GM18507 (cell line): ENCODE results near the gene PLXNA2.

ENCODE experiments used
- DNase-seq: peaks from one replicate; pipeline ENCODE4 v3.0.0; 2011; ENCODE audit warnings: low read depth; ENCODE audit not compliant: insufficient read length; ENCODE audit errors: extremely low spot score
- FAIRE-seq: peaks from 2 replicates; lab custom pipeline; 2011; peaks lifted over from hg19 to GRCh38; lab: Jason Lieb, UNC

The PLXNA2 gene

DNA sequence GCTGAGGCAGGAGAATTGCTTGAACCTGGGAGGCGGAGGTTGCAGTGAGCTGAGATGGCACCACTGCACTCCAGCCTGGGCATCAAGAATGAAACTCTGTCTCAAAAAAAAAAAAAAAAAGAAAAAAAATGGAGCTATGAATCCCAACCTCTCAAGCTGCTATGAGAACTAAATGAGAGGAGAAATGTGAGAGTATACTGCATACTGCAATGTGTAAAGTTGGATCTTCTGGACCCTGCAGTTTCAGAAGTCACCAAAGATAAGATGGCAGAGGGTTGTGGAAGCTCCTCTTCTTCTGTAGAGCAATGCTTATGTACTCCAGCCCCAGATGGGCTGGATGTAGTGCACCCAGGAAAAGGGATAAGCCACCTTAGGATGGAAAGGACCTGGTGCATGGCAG, 55.6 kb downstream of the PLXNA2 start:
- no peak for DNase-seq
- no peak for FAIRE-seq

DNA sequence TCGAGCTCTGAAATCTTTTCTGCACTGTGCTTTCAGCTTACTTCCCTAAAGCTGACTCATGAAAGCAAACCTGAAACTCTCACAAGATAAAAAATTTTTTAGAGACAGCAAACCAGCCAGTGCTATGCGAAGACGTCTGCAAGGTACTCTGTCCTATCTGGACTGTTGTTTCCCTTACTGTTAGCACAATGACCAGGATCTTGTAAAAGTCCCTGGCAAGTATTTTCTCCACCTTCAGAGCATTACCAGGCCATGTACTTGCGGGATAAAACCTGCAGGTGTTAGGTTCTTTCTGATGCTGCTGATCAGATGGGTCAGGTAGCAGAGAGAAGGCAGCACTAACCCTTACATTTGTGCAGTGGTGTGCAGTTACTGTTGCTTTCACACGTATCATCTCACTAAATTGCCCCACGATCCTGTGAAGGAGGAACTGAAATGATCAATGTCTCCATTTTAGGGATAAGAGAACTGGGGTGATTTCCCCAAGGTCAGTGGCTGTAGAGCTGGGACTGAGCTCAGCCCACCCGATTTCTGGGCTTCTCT, 56.6 kb downstream of the PLXNA2 start:
- no peak for FAIRE-seq

DNA sequence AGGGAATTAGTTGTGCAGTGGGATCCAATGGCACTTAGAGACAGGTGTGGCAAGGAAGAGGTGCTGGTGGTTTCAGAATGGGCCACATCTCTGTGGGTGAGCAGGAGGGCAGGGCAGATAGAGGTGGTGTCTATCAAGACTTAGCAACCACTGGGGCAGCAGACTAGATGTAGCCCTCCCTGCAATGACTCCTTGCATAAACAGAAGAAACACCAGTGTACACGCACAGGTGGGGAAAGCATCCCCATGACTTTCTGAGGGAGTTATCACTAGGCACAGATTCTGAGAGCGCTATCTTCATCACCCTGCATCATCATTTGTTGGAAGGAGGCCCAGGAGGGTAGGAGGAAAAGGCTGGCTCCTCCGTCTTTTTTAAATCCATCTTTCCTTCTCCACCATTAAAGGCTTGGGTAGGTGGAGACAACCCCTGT, 58.4 kb downstream of the PLXNA2 start:
- DNase-seq, result no peak
- no peak for FAIRE-seq

More for the DNA sequence above, 56.6 kb downstream of the PLXNA2 start:
- DNase-seq, result no peak

DNA sequence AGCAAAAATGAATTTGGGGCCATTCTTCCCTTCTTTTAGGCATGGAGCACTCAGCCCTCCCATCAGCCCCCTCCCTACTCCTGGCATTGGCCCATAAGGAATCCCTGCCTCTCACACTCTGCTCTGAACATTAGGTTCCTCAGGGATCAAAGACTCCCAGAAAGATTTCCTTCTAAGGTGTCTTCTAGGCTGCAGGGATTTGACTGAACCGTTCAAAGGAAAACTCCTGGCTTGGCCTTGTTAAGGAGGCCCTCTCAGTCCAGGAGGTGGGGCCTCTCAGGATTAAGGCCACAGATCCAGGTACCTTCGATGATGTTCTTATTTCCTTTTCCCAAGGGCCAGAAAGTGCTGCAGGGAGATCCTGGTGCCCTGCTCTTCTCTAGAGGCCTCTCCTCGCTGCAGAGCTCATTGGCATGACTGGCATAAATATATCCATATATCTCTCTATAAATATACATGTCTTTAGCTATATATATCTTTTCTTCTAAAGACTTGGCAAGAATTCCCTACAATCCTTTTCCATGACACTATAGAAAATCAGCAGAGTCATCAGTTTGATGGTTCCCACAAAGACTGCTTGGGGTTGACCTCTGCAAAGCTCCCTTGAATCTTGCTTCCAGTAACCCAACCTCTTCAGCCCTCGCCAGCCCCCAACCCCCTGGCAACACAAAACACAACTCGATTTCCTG, 59.1 kb downstream of the PLXNA2 start:
- DNase-seq (no peak), FAIRE-seq (no peak)

DNA sequence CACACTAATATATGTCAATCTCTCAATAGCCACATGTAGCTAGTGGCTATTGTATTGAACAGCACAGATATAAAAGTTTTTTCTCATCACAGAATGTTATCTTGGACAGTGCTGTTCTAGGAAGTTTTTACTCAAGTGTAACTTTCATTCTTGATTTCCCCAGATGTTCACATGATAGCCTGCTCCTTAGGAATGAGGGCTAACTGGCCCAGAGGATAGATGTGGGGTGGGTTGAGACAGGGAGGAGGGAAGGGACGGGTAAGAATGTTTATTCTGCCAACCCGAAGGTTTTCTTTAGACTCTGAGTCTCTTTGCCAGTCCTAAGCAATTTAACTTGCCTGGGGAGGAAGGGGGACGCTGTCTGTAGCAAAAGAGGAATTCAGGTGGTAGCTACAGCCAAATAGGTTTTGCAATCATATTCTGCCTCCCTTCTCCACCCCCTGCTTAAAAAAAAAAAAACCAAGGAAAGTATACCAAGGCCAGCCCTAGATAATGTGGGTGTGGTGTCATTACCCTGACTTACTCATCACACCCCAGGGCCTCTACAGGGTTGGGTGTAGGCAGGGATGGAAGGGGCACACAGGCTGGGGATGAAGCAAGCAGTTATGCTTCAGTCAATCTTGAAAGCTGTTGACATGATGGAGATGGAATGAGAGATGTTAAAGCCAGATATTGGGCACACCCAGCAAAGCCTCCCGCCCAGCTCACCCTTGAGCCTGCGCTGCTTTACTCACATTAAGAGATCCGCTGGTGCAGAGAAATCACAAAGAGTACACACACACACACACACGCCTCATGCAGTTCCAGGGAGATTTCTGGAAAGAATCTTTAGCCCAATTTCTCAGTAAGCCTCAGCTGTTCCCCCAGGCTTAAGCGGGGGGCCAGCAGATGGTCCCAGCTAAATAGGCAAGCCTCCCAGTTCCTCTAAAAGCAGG, 59.9 kb downstream of the PLXNA2 start:
- DNase-seq (no peak), FAIRE-seq (no peak)

DNA sequence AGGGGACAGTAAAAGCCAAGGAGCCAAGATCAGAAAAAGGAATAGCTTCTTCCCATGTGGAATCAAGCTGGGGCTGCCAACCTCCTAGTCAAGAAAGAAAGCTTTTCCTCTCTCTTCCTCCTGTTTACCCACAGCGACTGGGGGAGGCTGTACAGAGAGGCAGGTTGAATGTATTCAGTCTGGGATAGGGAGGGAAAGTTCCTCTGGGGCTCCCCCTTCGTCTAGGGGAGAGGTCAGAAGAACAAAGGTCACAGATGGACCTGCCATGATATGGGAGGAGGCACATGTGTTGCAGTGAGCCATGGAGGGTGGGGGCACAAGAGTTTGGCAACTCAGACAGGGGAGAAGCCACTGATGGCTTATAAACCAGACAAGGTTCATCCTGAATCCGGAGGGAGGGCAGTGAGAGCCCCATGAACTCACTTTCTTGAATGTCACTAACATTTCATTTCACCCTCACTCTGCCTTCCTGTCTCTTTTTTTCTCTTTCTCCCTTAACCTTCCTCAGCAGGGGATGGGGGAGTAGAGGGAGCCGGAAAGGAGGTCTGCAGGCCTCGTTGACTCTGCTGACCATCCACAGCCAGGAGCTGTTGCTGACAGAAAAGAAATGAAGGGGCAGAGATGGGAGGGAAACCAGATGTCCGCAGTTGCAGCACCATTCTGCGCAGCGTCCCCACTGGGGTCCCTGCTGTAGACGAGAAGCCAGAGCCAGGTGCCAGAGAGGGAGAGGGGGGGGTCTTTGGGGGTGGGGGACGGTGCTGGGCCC, 61.1 kb downstream of the PLXNA2 start:
- no peak for DNase-seq
- no peak for FAIRE-seq

DNA sequence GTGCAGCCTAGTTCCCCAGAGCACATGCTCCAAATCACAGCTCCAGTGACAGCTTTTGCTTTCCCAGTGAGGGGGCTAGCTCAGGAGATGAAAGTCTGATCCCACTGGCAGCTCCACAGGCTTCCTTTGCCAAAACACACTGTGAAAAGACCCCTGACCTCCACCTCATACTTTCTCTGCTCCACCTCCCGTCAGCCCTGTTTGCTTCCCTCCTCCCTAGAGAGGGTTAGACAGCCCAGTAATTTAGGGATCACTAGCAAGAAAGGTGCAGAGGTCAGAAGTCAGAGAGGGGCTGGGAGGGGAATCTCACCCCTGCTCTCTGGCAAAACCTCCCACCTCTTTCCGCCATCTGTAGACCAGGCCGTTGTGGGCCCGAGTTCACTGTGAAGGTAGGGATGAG, 62.8 kb downstream of the PLXNA2 start:
- FAIRE-seq (no peak), DNase-seq (no peak)

DNA sequence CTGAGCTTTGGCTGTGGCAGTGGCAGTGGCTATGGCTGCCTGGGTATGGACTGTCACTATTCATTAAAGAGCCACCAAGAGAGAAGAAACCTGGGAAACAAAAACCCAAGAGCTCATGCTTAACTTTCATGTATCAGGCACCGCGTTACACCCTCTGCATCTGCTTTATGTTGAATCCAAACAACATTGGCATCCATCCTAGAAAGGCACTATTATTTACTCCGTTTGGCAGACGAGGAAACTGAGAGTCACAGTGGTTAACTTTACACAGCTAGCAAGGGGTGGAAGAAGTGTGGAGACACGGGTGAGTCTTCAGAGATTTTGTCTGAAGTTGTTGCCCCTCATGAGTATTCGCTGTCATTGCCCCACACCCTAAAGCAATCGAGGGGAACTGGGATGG, 63.8 kb downstream of the PLXNA2 start:
- DNase-seq (no peak), FAIRE-seq (no peak)

DNA sequence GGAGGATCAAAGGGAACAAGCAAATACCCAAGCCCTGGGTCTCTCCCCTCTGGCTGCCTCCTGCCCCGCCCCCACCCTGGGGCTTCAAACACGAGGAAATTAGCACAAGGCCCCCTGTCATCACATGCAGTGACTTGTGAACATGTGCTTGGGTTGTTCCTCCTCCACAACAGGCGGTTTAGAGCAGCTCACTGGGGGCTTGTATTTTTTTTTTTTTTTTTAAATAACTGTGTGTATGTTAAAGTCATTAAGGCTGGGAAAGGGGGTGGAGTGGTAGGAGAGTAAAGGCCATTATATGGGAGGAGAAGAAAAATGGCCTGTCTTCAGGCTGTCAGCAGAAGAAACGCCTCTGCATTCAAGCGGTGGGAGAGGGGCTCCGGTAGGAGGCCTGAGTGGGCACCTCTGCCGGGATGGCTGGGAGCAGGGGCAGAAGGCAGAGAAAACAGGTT, 64.2 kb downstream of the PLXNA2 start:
- no peak for FAIRE-seq
- DNase-seq, result no peak

DNA sequence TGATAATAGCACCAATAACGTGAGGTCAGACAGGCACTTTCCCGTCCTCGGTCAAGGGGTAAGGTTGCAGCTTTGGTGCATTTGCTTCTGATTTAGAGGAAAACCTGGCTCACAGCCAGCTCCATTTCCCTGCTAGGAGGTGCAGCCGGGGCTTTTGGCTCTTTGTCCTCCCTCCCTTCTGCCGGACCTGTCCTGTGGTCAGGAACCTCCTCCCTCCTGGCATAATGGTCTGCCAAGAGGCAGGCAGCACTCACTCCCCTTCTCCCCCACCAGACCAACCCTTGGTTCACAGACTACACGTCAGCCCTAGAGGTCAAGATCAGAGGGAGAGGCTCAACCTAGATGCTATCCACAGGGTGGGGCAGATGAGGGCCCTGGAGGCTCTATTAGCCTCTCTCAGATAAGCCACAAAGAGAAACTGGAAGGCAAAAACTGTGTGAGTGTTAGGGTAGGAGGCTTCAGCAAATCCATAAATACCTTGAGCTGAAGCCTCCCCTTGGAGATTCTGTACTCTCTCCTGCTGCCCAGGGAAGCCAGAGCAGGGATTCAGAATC, 64.8 kb downstream of the PLXNA2 start:
- no peak for FAIRE-seq
- DNase-seq, result no peak

DNA sequence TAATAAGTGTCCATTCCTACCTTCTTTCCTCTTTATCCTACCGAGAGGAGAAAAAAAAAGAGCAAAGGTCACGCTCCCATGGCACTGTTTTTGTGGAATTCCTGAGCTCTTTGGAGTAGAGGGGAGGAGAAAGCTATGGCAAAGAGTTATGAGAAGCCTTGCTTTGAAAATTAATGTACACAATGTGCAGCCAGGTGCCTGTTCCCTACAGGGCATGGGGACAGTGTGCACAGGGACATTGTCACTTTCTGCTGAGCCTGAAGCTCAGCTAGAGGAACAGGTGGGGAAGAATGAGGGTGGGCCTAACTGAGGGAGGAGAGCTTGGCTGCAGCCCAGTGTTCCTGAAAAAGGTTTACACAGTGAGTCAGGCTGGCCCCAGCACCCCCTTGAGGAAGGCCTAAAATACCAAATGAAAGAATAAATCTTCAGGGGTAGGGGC, 66.1 kb downstream of the PLXNA2 start:
- FAIRE-seq, result no peak
- no peak for DNase-seq

DNA sequence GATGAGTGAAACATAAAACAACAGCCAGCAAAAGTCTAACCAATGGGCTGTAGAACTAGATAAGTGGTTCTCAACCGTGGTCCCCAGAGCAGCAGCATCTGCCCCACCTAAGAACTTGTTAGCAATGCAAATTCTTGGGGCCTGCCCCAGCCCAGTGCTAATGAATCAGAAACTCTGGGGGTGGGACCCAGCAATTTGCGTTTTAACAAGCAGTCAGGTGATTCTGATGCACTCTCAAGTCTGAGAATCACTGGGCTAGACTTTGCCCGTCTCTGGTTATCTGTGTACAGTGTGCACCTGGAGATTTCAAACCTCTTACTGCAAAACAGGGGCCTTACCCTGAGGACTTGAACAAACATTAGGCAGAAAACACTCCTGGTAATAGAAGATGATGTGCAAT, 66.5 kb downstream of the PLXNA2 start:
- FAIRE-seq (no peak), DNase-seq (no peak)

DNA sequence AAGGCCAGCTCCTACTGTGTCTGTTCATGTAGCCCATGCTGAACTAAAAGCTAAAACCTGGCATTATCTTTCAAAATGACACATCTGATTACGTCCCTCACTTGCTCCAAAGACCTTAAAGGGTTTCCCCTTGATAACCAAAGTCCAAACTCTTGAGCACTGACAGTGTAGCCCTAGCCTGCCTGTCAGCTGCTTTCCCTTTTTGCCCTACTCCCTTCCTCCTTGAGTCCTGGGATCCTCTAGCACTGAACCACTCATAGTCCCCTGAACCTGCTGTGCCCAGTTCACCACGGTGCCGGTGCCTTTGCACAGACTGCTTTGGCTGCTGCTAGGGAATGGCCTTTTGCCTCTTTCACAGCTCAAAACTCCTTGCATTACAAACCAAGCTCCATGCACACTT, 67.5 kb downstream of the PLXNA2 start:
- DNase-seq, result no peak
- FAIRE-seq, result no peak

DNA sequence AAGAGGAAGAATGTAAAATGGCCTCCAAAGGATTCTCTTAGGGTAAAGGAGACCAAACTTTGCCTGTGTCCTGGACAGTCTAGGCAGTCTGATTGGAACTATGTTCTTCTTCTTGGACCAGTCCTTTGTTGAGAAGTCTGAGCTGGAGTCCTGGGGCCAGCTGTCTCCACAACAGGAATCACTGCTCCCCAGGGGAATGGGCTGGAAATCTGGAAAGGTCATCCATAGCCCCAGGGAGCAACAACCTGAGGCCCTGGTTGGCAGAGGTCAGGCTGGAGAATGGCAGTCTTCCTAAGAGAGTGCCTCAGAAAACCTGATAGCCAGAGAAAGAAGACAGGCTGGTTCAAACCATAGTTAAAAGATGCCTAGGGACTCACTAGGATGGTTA, 68.7 kb downstream of the PLXNA2 start:
- no peak for FAIRE-seq

DNA sequence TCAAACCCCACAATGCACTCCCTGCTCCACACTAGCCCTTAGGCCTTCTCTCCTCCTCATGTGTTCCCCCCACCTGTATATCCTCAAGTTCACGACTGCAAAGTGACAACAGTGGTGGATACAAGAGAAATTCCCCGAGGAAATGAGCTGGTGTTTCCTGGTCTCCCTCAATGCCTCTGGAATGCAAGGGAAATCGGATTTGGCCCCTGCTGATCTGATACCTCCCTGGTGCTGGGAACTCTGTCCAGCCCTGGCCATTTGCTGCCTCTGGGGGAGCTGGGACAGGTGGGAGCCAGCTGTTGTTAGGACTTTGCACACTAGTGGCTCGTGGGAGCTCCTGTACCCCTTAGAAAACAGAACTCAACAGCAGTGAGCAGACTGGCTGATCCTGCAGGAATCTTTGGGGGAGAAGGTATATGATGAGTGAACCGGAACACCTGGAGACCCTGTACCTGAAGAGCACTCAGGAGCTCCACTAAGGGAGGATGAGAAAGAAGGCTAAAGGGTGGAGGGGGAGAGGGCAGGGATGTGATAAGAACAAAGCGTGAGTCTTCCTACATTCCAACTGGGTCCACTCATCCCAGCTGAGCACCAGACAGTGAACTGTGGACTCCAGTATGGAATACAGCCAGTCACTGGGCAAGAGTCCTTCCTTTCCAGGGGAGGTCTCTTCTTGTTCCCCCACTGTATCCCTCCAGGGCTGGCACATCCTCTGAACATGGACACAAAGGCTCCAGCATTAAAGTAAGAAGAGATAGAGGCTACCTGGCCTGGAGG, 69.3 kb downstream of the PLXNA2 start:
- FAIRE-seq (no peak), DNase-seq (no peak)

More for the DNA sequence above, 68.7 kb downstream of the PLXNA2 start:
- DNase-seq, result no peak

DNA sequence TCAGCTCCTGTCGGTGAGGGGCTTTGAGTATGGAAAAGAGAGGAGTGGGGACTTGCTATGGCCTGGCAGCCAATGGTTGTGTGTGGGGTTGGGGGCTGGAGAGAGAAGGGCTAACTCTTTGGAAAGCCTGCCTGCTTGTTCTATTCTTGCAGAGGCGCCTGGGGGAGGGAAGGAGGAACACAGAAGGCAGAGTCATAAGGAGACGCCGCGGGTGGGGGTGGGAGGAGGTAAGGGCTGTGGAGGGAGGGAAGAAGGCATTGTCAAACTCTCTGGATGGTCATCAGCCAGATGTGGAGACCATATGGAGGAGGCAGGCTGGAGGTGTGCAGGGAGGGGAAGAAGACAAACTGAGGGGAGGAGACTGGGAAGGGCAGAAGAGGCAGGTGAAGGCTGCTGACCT, 70.0 kb downstream of the PLXNA2 start:
- no peak for FAIRE-seq
- no peak for DNase-seq

DNA sequence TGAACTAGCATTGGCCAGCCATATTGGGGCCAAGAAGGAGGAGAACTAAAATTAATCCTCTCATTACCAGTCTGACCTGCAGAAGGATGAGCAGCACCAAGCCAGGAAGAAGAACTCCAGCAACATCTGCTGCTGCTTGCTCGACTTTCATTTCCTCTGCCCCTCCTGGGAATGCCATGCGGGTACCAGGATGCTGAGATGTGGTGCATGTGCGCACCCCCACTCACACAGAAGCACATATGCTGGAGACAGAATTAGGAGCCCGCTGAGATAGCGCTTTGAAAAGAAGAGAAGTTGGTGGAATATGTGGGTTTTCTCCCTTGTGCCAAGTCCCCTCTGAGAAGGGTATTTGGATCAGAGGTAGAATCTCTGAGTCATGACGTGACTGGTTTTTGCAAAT, 70.4 kb downstream of the PLXNA2 start:
- DNase-seq, result no peak
- no peak for FAIRE-seq

DNA sequence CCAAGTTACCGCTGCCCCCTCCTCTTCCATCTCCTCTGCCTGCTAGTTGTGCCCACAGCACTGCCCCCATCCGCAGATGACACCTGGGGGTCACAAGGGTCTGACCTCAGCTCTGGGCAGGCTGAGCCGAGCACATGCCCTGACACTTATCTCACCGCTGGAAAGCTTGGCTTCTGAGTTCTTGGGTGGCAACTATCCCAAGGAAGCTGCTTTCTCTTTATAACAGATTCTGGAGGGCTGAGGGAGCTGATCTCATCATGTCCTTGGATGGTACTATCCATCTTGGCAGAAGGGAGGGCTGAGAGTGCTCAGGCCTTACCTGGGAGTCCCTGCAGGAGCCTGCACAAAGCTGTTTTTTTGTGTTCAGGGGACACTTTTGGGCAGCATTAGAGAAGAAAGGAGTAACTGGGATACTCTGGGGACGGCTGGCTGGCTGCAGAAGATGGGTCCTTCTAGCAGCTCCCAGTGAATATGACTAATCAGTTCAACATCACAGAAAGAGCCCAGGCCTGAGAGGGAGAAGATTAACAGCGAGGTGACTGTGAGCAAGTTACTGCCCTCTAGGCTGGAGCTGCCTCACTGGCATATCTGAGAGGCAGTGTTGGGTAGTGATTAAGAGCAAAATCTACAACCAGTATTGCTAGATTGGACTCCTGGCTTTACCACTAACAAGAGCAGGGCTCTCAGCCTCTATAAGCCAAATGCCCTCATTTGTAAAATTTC, 71.6 kb downstream of the PLXNA2 start:
- FAIRE-seq (no peak), DNase-seq (no peak)
